HL-60 (cell line): ENCODE measurements around the gene ADGRB3.
A peak's percentile ranks its signal among the peaks of the same experiment; 100 is the strongest.

Experiments used
- CTCF ChIP-seq: IDR thresholded peaks from one replicate; pipeline ENCODE4 v1.5.1; 2011; ENCODE audit warnings: low read length, control low read depth, inconsistent platforms; ENCODE audit not compliant: insufficient read depth
- POLR2AphosphoS5 ChIP-seq: IDR thresholded peaks from 2 replicates; pipeline ENCODE4 v1.6.1; 2012; ENCODE audit warnings: low read depth

GRCh38 chr6:68778356-68779020, 143.4 kb downstream of the ADGRB3 start:
- peak; percentile 23 for TF ChIP-seq CTCF
- TF ChIP-seq POLR2AphosphoS5, result no peak
